ENCODE measurements around the gene B3GALT6.
A peak's percentile ranks its signal among the peaks of the same experiment; 100 is the strongest.
"Not testable (repeated sequence)": the region's sequence is repeated elsewhere in the genome, so short reads cannot be mapped to it uniquely, and the experiment has no call there.

The B3GALT6 gene

DNA sequence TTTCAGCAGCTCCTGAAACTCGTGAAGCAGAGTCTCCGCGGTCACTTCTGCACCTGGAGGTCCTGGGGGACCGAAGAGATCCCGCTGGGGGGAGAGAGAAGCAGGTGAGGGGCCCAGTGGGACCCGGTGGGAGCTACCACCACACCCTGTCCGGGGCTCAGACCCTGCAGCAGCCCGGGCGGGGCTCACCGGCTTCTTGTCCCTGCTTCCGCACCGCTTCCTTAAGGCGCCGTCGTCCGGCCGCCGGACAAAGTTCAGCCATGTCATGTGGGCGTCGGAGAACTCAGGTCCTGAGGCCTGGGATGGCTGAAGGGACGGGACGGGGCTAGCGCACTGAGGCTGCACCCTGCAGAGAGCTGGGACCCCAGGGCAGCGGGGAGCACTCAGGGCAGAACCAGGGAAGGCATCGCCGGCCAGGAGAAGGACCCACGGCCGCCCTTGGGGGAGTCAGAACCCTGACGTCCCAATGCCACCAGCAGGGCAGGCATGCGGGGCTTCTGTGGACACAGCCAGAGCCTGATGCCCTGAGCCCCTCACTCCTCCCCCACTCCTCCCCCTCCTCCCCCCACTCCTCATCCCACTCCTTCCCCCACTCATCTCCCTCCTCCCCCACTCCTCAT, 12.3 kb downstream of the B3GALT6 start:
- DNase-seq (ENCODE audit: low read depth), result no peak

DNA sequence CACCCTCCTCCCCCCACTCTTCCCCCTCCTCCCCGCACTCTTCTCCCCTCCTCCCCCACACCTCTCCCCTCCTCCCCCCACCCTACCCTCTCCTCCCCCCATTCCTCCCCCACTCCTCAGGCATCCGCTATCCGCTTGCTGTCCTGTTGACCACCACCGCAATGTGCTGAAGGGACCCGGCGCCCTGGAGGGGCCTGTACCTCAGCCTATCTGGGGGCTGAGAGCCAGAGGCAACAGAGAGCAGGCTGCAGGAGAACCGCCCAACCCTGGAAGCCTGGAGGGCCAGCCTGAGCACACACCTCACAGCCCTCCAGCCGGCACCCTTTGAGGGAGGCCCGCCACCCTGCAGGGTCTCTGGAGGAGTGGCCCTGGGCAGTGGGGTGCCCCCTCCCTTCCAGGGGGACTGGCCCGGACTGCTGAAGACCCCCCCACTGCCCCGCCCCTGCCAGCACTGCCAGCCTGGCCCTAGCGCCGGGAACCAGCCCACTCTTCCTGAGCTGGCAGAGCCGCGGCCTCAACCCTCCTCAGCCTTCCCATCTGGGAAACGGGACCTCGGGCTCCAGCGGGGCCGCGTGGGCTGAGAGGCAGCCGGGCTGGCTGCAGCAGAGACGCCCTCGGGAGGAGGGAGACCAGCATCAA, 13.3 kb downstream of the B3GALT6 start:
- DNase-seq (ENCODE audit: low read depth), result no peak

DNA sequence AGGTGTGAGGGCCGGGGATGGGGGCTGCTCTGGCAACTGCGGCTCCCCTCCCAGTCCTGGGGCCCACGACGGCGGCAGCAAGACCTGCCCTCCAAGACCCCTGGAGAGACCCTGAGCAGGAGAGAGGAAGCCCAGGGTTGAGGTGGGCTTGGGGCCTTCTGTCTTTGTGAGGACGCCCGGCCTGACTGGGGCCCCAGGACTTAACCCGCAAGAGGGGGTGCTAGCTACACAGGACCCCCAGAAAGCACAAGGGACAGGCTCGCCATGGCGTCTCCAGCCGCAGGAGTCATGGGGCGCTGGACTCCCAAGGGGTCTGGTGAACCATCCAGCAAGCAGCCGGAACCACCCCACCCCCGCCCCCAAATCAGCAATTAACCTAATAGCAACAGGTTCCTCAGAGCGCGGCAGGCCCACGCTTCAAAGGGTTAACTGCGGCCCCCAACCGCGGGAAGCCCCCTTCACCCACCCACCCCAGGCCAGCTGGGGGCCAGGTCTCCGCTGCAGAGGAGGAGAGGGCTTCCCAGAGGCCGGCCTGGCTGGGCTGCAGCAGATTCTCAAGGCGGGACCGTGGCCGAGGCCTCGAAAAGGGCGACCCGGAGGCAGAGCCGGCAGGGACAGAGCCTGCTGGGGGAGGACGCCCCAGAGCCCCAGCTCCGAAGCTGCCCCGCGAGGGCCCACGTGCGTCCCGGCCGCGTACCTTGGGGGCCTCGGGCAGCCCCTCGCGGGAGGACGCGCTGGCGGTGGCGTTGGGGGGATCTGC, 14.0 kb downstream of the B3GALT6 start:
- no peak for DNase-seq (ENCODE audit: low read depth)

DNA sequence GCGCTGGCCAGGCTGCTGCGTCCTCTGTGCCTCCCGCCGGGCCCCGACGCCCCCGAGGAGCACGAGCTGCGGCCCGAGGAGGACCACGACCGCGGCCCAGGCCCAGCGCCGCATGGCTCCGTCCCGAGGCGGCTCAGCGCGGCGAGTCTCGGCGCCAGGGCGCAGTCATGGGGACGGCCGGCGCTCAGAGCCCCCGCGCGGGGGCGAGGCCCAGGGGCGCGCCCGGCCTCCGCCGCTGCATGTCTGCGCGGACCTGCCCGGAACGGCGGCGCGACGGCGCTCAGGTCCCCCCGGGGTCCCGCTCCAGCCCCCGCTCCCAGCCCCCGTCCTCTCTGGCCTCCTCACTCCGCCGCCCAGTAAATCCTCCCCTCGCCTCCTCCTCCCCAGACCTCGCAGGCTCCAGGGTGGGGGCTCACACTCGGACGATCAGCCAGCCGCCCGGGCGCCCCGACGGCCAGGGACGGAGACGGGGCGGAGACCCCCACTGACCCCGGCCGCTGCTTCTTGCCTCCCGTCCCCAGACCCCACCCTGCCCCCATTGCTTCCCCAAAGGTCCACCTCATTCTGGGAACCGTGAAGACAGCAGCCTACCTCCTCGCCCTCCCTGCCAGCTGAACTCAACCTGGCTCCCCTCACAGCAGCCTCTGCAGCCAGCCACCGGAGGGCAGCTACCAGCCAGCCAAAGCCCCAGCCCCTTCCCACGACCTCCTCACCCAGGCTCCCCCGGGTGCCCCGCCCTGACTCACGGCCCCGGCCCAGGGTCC, 14.7 kb downstream of the B3GALT6 start, which contains the start of gene C1QTNF12:
Gene C1QTNF12, minus strand, starts transcription at position 146 of the 764 bp plus-strand sequence. Its CDS starts 32 bp downstream, at position 114.
- no peak for DNase-seq (ENCODE audit: low read depth)

DNA sequence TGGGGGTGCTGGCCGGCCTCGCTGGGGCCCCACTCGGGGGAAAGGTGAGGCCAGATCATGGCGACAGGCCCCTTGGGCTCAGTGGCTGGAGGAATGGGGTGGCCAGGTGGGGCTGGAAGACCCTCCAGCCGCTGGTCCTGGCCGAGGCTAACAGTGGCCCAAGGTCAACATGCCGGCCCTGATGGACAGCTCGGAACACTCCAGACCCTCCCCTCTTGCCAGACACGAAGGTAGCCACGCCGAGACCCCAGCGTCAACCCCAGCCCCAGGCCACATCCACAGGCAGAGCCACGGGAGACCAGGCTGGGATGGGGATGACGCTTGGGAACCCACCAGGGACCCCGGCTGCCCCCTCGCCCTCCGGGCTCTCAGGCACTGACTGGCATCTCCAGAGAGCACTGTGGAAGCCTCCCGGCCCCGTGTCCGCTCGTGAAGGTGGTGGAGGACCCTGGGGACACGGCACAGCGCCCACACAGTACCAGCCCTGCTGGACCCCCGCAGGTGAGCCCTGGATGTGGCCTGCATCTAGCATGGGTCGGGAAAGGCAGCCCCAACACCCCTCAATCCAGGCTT, 15.4 kb downstream of the B3GALT6 start:
- DNase-seq (ENCODE audit: low read depth), result no peak

DNA sequence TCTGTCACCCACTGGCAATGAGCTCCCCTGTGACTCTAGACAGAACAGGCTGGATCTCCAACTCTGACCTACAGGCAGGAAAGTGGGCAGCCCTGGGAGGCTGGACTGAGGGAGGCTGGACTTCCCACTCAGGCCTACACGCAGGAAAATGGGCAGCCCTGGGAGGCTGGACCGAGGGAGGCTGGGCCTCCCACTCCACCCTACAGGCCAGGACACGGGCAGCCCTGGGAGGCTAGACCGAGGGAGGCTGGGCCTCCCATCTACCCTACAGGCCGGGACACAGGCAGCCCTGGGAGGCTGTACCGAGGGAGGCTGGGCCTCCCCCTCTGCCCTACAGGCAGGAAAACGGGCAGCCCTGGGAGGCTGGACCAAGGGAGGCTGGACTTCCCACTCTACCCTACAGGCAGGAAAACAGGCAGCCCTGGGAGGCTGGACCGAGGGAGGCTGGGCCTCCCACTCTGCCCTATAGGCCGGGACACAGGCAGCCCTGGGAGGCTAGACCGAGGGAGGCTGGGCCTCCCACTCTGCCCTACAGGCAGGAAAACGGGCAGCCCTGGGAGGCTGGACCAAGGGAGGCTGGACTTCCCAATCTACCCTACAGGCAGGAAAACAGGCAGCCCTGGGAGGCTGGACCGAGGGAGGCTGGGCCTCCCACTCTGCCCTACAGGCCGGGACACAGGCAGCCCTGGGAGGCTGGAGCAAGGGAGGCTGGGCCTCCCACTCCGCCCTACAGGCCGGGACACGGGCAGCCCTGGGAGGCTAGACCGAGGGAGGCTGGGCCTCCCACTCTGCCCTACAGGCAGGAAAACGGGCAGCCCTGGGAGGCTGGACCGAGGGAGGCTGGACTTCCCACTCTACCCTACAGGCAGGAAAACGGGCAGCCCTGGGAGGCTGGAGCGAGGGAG, 16.2 kb downstream of the B3GALT6 start:
- not testable (repeated sequence) for DNase-seq (ENCODE audit: low read depth)

GRCh38 chr1:1250786-1251284, 18.8 kb downstream of the B3GALT6 start:
- peak; percentile 63 for DNase-seq (ENCODE audit: low read depth)

DNA sequence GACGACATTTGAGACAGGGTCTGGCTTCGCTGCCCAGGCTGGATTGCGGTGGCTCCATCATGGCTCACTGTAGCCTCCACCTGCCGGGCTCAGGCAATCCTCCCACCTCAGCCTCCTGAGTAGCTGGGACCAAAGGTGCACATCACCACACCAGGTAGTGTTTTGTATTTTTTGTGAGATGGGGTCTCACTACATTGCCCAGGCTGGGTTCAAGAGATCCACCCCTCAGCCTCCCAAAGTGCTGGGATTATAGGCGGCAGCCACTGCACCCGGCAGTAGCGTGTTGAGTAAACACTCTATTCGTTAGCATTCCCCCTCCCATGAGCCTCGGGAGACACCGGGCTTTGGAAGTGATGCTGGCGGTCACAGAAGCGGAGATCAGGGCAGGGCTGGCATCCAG, 21.3 kb downstream of the B3GALT6 start:
- DNase-seq (ENCODE audit: low read depth), result no peak

GRCh38 chr1:1253972-1254666, 22.1 kb downstream of the B3GALT6 start:
- DNase-seq (ENCODE audit: low read depth), result no peak

DNA sequence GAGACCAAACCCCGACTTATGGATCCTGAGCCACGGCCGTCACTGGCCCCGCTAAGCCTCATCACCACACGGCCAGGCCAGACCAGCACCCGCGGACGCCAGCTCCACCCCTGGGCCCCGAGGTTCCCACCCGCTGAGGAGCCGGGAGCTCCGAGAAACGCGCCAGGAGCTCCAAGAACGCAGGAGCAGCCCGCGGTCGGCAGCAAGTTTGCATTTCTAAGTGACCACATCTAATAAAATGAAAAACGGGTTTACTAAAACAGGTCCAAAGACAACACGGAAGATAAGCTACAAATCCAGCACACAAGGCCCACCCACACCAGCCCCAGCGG, 22.6 kb downstream of the B3GALT6 start:
- no peak for DNase-seq (ENCODE audit: low read depth)

DNA sequence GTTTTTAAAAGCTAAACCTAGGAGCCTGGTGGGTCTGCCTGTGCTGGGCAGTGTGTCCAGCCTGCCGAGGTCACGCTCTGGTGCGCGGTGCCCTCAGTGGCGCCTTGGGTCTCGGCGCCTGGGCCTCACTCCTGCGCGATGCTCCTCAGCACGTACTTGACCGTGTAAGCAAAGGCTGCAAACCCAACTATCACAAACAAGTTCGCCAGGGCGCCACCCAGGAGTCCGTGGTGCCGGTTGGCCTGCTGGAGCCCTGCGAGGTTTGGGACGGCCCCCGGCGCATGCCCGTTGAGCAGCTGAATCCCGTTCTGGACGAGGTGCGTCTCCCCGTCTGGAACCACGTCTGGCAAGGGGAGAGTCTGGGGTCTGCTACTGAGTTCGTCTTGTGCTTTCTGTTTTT, 23.0 kb downstream of the B3GALT6 start:
- no peak for DNase-seq (ENCODE audit: low read depth)

- DNase-seq (ENCODE audit: low read depth), result no peak
Observed at GRCh38 chr1:1255611-1256010, 23.6 kb downstream of the B3GALT6 start.

DNA sequence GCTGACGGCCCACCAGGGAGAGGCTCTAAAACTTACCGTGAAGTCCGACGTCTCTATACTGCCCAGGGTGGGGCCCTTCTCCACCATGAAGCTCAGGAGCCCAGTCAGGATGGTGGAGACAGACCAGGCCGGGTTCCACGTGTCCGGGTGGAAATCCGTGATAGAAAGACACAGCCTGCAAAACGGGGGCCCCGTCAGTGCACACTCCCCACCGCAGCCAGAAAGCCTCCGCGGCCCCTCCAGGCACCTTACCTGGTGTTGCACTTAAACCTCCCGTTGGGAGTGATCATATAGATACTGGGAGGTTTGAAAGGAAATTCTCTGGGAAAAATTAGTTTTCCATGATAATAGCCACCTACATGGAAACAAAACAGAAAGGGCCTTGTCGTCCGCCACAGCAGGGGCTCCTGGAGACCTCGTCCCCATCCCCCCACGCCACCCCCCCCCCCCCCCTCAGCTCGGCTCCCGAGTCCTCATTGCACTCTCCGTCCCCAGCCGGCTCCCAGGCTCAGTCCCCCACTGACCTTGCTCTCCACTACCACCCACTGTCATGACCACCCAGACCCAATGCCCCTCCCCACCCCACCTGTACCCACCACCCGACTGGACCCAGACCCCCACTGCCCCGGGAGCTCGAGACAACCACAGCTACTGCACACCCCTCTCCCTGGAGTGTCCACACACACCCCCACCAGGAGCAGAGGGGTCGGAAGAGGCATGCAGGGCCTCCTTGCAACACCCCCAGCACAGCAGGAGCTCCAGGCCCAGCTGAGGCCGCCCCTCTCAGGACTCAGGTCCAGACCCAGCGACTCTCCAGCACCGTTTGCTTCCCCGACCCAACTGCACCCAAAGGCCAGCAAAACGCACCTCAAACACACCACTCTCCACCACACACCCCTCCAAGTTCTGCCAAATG, 25.2 kb downstream of the B3GALT6 start:
- DNase-seq (ENCODE audit: low read depth), result no peak

GRCh38 chr1:1259119-1259488, 27.1 kb downstream of the B3GALT6 start:
- no peak for DNase-seq (ENCODE audit: low read depth)

DNA sequence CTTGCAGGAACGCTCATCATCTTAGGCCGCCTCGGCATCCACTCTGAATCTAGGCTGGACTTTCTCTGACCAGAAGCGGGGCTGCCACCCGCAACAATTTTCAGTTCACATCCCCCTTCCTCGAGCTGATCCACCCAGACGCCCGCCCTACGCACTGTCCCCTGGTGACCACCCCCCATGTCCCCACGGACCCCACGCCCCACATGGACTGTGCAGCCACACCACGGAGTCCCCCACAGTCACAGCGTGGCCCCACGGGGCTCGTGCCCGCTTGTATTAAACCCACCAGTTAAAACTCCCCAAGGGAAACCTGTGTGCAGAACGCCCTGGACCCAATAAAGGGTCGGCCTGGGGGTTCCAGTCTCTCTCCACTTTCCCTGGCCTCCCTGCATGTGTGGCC, 27.5 kb downstream of the B3GALT6 start:
- no peak for DNase-seq (ENCODE audit: low read depth)

DNA sequence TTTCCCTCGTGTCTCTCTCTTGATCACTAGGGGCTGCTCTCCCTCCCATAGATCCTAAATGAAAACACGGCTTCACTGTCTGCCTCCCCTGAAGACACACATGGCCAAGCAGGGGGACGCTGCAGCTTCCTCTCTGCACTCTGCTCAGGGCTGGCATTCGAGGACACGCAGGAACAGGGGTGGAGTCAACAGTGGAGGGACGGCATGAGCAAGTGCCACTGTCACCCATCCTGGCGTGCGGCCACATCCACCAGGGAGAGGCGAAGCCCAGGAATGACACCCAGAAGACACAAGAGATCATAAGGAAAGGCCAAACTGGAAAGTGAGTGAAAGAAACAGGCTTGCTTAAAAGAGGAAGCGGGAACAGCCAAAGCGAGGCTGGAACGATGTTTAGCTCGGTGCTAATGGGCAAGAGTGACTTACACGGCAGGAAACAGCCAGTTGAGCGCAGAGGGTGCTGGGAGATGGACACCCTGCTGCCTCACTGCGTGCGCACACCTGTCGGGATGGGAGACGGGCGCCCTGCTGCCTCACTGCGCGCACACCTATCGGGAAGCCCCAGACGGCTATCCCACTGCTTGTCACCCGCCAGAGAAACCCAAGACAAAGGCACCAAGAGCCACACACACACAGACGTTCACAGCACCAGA, 28.0 kb downstream of the B3GALT6 start:
- DNase-seq (ENCODE audit: low read depth), result no peak

GRCh38 chr1:1260843-1261560, 29.0 kb downstream of the B3GALT6 start:
- no peak for DNase-seq (ENCODE audit: low read depth)

- no peak for DNase-seq (ENCODE audit: low read depth)
Observed at GRCh38 chr1:1262071-1262470, 30.0 kb downstream of the B3GALT6 start.
